WTC11 (cell line): Measurements from ENCODE around the gene CHRM5.

ENCODE experiments used
- CREB1 ChIP-seq: sonication (generic); formaldehyde crosslinking; IDR thresholded peaks from 2 replicates; pipeline ENCODE4 v1.8.0; 2023; ENCODE audit warnings: mild to moderate bottlenecking, missing genetic modification reagents
- ETV6 ChIP-seq: sonication (generic); formaldehyde crosslinking; IDR thresholded peaks from 2 replicates; pipeline ENCODE4 v1.8.1; 2022; ENCODE audit warnings: mild to moderate bottlenecking, missing genetic modification reagents
- NR3C1 ChIP-seq: sonication (generic); formaldehyde crosslinking; conservative IDR thresholded peaks from 2 replicates; pipeline ENCODE4 v1.8.1; 2023; ENCODE audit warnings: low read depth, mild to moderate bottlenecking, missing genetic modification reagents
- TF ChIP-seq, protein P1 (sequence below): fragments of 200-600 bp; IDR thresholded peaks from 2 replicates; pipeline ENCODE4 v1.8.0; 2022; ENCODE audit warnings: antibody characterized with exemption
- TF ChIP-seq, protein P2 (sequence below): sonication (generic); formaldehyde crosslinking; IDR thresholded peaks from 2 replicates; pipeline ENCODE4 v1.8.1; 2022; ENCODE audit warnings: low read depth, mild to moderate bottlenecking, moderate library complexity, missing genetic modification reagents, borderline replicate concordance

DNA sequence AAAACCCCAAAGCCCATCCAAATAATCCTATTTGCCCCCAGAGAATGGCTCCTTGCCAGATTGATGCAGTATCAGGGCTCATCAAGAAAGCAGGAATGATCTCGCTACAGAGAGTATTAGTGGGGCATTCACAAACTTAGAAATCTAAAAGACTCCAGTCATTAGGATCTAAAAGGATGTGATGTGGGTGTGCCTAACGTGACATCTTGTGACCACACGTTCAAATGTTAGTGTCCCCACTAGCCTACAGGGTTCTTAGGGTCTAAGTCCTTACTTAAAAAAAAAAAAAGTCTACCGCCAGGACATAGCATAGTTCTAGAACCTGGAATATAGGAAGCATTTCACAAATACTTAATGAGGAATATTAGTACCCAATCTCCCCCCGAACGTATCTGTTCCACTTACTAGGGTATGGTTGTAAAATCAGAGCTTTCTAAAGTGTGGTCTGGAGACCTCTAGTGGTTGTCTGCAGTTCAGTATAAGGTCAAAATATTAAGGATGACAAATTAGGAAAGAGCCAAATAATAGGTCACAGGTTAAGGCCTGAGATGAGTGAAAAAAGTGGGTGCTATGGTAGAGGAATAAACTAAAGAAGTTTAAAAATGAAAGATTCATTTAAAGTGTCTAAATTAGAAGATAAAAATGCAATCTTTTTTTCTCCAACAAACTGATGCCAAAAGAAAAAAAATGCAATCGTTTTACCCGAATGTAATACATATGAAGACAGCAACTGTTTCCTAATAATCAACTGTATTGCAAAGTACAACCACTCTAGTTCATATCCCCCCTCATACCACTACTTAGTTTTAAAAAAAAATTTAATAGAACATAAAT, 4.2 kb upstream of the CHRM5 start:
- no peak for TF ChIP-seq ETV6 (CRISPR knock-in tag)
- TF ChIP-seq, protein P1, sequence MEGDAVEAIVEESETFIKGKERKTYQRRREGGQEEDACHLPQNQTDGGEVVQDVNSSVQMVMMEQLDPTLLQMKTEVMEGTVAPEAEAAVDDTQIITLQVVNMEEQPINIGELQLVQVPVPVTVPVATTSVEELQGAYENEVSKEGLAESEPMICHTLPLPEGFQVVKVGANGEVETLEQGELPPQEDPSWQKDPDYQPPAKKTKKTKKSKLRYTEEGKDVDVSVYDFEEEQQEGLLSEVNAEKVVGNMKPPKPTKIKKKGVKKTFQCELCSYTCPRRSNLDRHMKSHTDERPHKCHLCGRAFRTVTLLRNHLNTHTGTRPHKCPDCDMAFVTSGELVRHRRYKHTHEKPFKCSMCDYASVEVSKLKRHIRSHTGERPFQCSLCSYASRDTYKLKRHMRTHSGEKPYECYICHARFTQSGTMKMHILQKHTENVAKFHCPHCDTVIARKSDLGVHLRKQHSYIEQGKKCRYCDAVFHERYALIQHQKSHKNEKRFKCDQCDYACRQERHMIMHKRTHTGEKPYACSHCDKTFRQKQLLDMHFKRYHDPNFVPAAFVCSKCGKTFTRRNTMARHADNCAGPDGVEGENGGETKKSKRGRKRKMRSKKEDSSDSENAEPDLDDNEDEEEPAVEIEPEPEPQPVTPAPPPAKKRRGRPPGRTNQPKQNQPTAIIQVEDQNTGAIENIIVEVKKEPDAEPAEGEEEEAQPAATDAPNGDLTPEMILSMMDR = no peak
- TF ChIP-seq, protein P2, sequence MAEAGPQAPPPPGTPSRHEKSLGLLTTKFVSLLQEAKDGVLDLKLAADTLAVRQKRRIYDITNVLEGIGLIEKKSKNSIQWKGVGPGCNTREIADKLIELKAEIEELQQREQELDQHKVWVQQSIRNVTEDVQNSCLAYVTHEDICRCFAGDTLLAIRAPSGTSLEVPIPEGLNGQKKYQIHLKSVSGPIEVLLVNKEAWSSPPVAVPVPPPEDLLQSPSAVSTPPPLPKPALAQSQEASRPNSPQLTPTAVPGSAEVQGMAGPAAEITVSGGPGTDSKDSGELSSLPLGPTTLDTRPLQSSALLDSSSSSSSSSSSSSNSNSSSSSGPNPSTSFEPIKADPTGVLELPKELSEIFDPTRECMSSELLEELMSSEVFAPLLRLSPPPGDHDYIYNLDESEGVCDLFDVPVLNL (CRISPR knock-in tag) = no peak
- TF ChIP-seq CREB1 (CRISPR knock-in tag) = no peak
- TF ChIP-seq NR3C1 (CRISPR knock-in tag) = no peak
